B cell (primary cell): ENCODE measurements around the gene S100A9. TPM values are rescaled to one million over a fixed set of nuclear protein-coding genes. Genes with fewer than 3 reads are reported as not detected.
A peak's percentile ranks its signal among the peaks of the same experiment; 100 is the strongest.

Experiments
- ATAC-seq: fragments of 200-7000 bp; cut with Tn5 transposase; one replicate; pipeline ENCODE4 v1.10.0; 2021; ENCODE audit warnings: low read depth, mild to moderate bottlenecking, moderate number of reproducible peaks, moderate library complexity
- CTCF ChIA-PET: fragments of 350-600 bp; sonication (Branson Sonifier 250); formaldehyde crosslinking; loops from one replicate; lab custom pipeline; 2021; ENCODE audit warnings: antibody characterized with exemption, inconsistent platforms; lab: Charles Lee
- POLR2A ChIA-PET: fragments of 350-600 bp; sonication (Branson Sonifier 250); formaldehyde crosslinking; loops from one replicate; lab custom pipeline; 2021; ENCODE audit warnings: antibody characterized with exemption; lab: Charles Lee
- DNase-seq: peaks from one replicate; pipeline ENCODE4 v3.0.0; 2013
- H2AFZ ChIP-seq: 2 replicates; pipeline ENCODE4 v1.6.1; 2012; ENCODE audit warnings: mild to moderate bottlenecking, low read depth, low read length; ENCODE audit not compliant: insufficient read depth, poor library complexity, severe bottlenecking
- H3K27ac ChIP-seq, 2 donors: 1 replicate in 1 of 2; 2 replicates in 1 of 2; pipeline ENCODE4 v1.5.1; 2012 to 2013; ENCODE audit warnings: low read length in 2 of 2, mild to moderate bottlenecking in 2 of 2, moderate library complexity in 1 of 2
- H3K27me3 ChIP-seq, 4 experiments: fragments of 200-600 bp in 1 of 4; sonication (generic) in 1 of 4; replicated peaks in 1 of 4; 1 replicate in 2 of 4; 2 replicates in 2 of 4; pipeline versions ENCODE4 v1.6.1 to v1.7.0; 2013 to 2016; ENCODE audit warnings: low read length in 3 of 4, mild to moderate bottlenecking in 2 of 4, mixed read lengths in 1 of 4, moderate library complexity in 1 of 4; ENCODE audit not compliant: insufficient read depth in 4 of 4, control insufficient read depth in 3 of 4; ENCODE audit errors: control extremely low read depth in 1 of 4
- H3K36me3 ChIP-seq, 2 experiments: replicated peaks in 1 of 2; 1 replicate in 1 of 2; 2 replicates in 1 of 2; pipeline versions ENCODE4 v1.6.1 to v1.7.1; 2013; ENCODE audit warnings: low read length in 1 of 2; ENCODE audit not compliant: insufficient read depth in 2 of 2, control insufficient read depth in 1 of 2; ENCODE audit errors: control extremely low read depth in 1 of 2, extremely low read depth in 1 of 2
- H3K4me1 ChIP-seq, 2 donors: fragments of 200-600 bp in 1 of 2; sonication (generic) in 1 of 2; 1 replicate in 1 of 2; 2 replicates in 1 of 2; pipeline versions ENCODE4 v1.5.1 to v1.6.1; 2013 to 2017; ENCODE audit warnings: low read length in 2 of 2; ENCODE audit not compliant: control insufficient read depth in 2 of 2, insufficient read depth in 2 of 2
- H3K4me2 ChIP-seq: replicated peaks from 2 replicates; pipeline ENCODE3; 2012; ENCODE audit warnings: mild to moderate bottlenecking, low read depth, low read length; ENCODE audit not compliant: poor library complexity, severe bottlenecking
- H3K4me3 ChIP-seq, 5 experiments: fragments of 200-600 bp in 1 of 5; sonication (generic) in 1 of 5; 1 replicate in 3 of 5; 2 replicates in 2 of 5; pipeline versions ENCODE4 v1.5.1 to v1.7.0; 2011 to 2016; ENCODE audit warnings: low read length in 4 of 5, mild to moderate bottlenecking in 4 of 5, low read depth in 2 of 5, control low read depth in 1 of 5, moderate library complexity in 1 of 5; ENCODE audit not compliant: insufficient read depth in 1 of 5; ENCODE audit errors: control extremely low read depth in 1 of 5, extremely low read depth in 1 of 5
- H3K79me2 ChIP-seq: fragments of 200-600 bp; sonication (generic); one replicate; pipeline ENCODE4 v1.6.0; 2016; ENCODE audit warnings: low read length; ENCODE audit not compliant: control insufficient read depth, insufficient read depth
- H3K9ac ChIP-seq: fragments of 200-600 bp; sonication (generic); 2 replicates; pipeline ENCODE4 v1.6.1; 2017; ENCODE audit warnings: mild to moderate bottlenecking, low read length, moderate library complexity
- H3K9me3 ChIP-seq, 3 donors: one replicate each; pipeline versions ENCODE4 v1.6.1 to v1.7.1; 2013; ENCODE audit warnings: low read length in 2 of 3; ENCODE audit not compliant: control insufficient read depth in 2 of 3, insufficient read depth in 1 of 3; ENCODE audit errors: control extremely low read depth in 1 of 3
- H4K20me1 ChIP-seq: 2 replicates; pipeline ENCODE4 v1.6.0; 2012; ENCODE audit warnings: mild to moderate bottlenecking, low read length; ENCODE audit not compliant: insufficient read depth, control insufficient read depth, poor library complexity, severe bottlenecking
- H3K27ac Mint-ChIP-seq: one replicate; pipeline ENCODE4 v1.8.0; 2021; ENCODE audit warnings: mixed read lengths
- H3K27me3 Mint-ChIP-seq: one replicate; pipeline ENCODE4 v1.8.0; 2021; ENCODE audit warnings: mixed read lengths
- H3K4me1 Mint-ChIP-seq: one replicate; pipeline ENCODE4 v1.8.0; 2021; ENCODE audit warnings: mixed read lengths
- H3K4me3 Mint-ChIP-seq: one replicate; pipeline ENCODE4 v1.8.0; 2021; ENCODE audit warnings: mixed read lengths
- H3K9me3 Mint-ChIP-seq: one replicate; pipeline ENCODE4 v1.8.0; 2022; ENCODE audit warnings: mixed read lengths; ENCODE audit not compliant: insufficient read depth
- CTCF ChIP-seq: fragments of 200-600 bp; IDR thresholded peaks from one replicate; pipeline ENCODE4 v1.8.0; 2022; ENCODE audit warnings: antibody characterized with exemption, mild to moderate bottlenecking
- EZH2 ChIP-seq: IDR thresholded peaks from 2 replicates; pipeline ENCODE4 v1.6.1; 2012; ENCODE audit warnings: borderline replicate concordance, low read depth, mild to moderate bottlenecking, moderate library complexity, low read length; ENCODE audit not compliant: insufficient read depth, poor library complexity, severe bottlenecking
- WGBS: methylation state at CpG from one replicate; pipeline ENCODE4 v1.1.5; 2013; ENCODE audit warnings: missing lambda C conversion rate; ENCODE audit not compliant: insufficient coverage; 5-methylcytosine and 5-hydroxymethylcytosine counted together
- intact Hi-C: fragments of 100-400 bp; cut with micrococcal nuclease; formaldehyde crosslinking; loops from one replicate; pipeline ENCODE4 v1.10.0; 2022
- polyA plus RNA-seq: library from polyadenylated mRNA; depleted of rRNA; stranded (reverse); fragments of >200 nt; gene quantifications from 2 replicates; pipeline ENCODE4 v1.2.3, GENCODE V29; 2012
- total RNA-seq, 2 donors: library from RNA; stranded (reverse); fragments of 120-200 nt in 1 of 2; gene quantifications; 1 replicate in 1 of 2; 2 replicates in 1 of 2; pipeline versions ENCODE4 v1.2.3 to v1.2.4, GENCODE V29; 2013 to 2022

Gene S100A9
- total and polyA plus RNA-seq, 2 donors (not counting 1 experiment from before 2014, with no cell fraction given), result 4.2 to 66.6 TPM

DNA sequence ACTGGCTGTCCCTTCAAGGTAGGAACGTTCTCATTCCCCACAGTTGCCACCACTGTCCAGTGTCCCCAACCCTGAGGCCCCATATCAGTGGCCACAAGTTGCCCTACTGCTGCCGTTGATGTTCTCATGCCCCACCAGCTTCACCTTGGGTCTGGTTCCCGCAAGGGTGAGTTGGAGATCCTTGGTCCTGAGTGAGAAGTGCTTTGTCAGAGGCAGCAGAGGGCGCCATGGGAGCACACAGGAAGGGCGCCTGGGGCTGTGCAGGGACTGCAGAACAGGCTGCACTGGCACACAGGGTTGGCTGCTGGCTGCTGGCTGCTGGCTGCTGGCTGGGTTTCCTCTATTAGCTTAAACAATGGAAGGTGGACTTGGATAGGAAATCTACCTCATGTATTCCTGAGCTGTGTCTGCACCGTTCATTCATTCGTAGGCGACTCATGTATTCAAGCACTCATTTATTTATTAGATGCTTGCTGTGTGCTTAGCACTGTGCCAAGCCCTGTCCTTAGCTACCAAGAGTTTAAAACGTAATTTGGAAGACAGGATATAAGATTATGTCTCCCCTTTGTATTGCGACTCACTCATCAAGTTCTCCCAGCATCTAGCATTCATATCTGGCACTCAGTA, 2.1 kb upstream of the S100A9 start:
- Mint-ChIP-seq H3K27me3 (peaks cover 46% of the 10 kb centered on the region), H3K9me3 (no peaks in the 10 kb centered on the region), H3K4me3 (no peak overlapping the region), H3K4me1 (peaks cover 20% of the 10 kb centered on the region), H3K27ac (no peak overlapping the region)
- ATAC-seq (no peak), DNase-seq (no peak)
- Histone ChIP-seq H3K27ac (no peak overlapping the region), H4K20me1 (no peaks in the 10 kb centered on the region), H3K9ac (no peak overlapping the region), H3K4me3 (no peak overlapping the region), H3K36me3 (no peaks in the 10 kb centered on the region), H3K9me3 (no peaks in the 10 kb centered on the region), H3K4me2 (no peak overlapping the region), H3K4me1 (peaks cover 10 to 12% of the 10 kb centered on the region in 2 donors), H3K79me2 (no peaks in the 10 kb centered on the region), H3K27me3 (peaks cover 0 to 7% (median 3%) of the 10 kb centered on the region in 4 experiments), H2AFZ (no peak overlapping the region)
- TF ChIP-seq EZH2, result no peak
- TF ChIP-seq CTCF, result peak; percentile 16
- WGBS, result 66% methylated on average over 5 of the region's 10 CpGs
- intact Hi-C loops, result no loop called here
- POLR2A ChIA-PET, result no interaction called here
- CTCF ChIA-PET, result interaction anchor here (0.9 to 4.9 kb wide), 2 partner anchors 140 to 190 kb away, joined by 3 to 22 read pairs; no protein-coding TSS in a partner anchor

GRCh38 chr1:153356392-153357075, 1.1 kb upstream of the S100A9 start:
- no peaks in the 10 kb centered on the region for H4K20me1 ChIP-seq
- ChIA-PET CTCF (interaction anchor here (4.9 kb wide), 1 partner anchor 139 kb away, joined by 22 read pairs; no protein-coding TSS in a partner anchor), POLR2A (no interaction called here)
- Mint-ChIP-seq H3K4me1 (peaks cover 20% of the 10 kb centered on the region), H3K27me3 (peaks cover 46% of the 10 kb centered on the region), H3K27ac (no peak overlapping the region), H3K9me3 (no peaks in the 10 kb centered on the region), H3K4me3 (no peak overlapping the region)
- H3K27ac ChIP-seq, result no peak overlapping the region
- H3K27me3 ChIP-seq, result peaks cover 0 to 7% (median 3%) of the 10 kb centered on the region in 4 experiments
- no peak overlapping the region for H3K9ac ChIP-seq
- no peak overlapping the region for H2AFZ ChIP-seq
- intact Hi-C loops, result no loop called here
- no peak for ATAC-seq
- H3K4me2 ChIP-seq, result no peak overlapping the region
- no peaks in the 10 kb centered on the region for H3K79me2 ChIP-seq
- 92% methylated on average over 8 of the region's 8 CpGs for WGBS
- H3K9me3 ChIP-seq, result no peaks in the 10 kb centered on the region
- no peak for TF ChIP-seq CTCF
- TF ChIP-seq EZH2, result no peak
- H3K36me3 ChIP-seq, result no peaks in the 10 kb centered on the region
- H3K4me1 ChIP-seq, result peaks cover 10 to 12% of the 10 kb centered on the region in 2 donors
- H3K4me3 ChIP-seq, result peak overlapping the region in 1 of 5 experiments; percentile 26
- no peak for DNase-seq
